GM21423 (cell line): ENCODE measurements around the gene MC5R.
"Not testable (repeated sequence)": the region's sequence is repeated elsewhere in the genome, so short reads cannot be mapped to it uniquely, and the experiment has no call there.

Experiments used
- ATAC-seq: cut with Tn5 transposase; IDR thresholded peaks from one replicate; pipeline ENCODE4 v1.9.1; 2021; ENCODE audit warnings: mild to moderate bottlenecking, moderate library complexity; ENCODE audit not compliant: unreplicated experiment

The MC5R gene

DNA sequence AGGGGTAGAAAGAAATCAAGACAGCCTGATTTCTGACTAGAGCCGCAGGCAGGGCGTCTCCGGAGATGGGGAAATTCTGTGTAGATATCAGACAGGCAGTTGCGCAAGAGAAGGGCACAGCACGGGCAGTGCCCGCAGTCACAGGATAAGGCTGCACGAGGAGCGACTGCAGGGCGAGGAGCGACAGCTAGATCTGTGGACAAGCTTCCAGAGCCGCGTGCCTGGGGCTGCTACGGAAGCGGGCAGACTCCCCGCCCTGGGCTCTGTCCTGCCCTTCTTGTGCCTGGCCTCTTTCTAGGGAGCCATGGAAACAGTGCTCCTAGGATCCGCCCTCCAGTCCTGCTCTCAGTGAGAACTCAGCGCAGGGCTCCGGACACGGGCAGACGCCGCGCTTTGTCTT is 12.6 kb downstream of the MC5R start:
- no peak for ATAC-seq

DNA sequence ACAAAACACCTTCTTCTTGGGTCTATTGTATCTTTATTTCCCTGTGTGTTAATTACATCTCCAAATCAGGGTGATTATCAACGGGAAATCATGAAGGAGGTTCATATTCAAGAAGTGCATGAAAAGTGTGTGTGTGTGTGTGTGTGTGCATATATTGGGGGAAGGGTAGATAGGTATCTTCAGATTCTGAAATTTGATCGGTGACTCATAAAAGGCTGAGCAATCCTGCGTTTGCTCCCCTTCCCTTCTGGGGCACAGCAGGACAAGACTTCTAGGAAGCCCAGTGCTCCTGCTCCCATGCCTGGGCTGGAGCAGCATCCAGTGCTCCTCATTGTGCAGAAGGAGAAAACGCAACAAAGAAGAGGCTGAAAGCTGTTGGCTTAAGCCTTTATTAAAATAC is 25.8 kb downstream of the MC5R start:
- no peak for ATAC-seq

DNA sequence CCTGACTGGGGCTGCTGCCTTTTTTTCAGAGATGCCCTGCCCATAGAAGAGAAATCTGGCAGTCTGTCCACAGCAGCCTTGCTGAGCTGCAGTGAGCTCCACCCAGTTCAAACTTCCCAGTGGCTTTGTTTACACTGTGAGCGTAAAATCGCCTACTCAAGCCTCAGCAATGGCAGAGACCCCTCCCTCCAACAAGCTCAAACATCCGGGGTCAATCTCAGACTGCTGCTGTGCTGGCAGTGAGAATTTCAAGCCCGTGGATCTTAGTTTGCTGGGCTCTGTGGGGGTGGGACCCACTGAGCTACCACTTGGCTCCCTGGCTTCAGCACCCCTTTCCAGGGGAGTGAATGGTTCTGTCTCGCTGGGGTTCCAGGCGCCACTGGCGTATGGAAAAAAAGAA is 38.9 kb downstream of the MC5R start:
- ATAC-seq: not testable (repeated sequence)

DNA sequence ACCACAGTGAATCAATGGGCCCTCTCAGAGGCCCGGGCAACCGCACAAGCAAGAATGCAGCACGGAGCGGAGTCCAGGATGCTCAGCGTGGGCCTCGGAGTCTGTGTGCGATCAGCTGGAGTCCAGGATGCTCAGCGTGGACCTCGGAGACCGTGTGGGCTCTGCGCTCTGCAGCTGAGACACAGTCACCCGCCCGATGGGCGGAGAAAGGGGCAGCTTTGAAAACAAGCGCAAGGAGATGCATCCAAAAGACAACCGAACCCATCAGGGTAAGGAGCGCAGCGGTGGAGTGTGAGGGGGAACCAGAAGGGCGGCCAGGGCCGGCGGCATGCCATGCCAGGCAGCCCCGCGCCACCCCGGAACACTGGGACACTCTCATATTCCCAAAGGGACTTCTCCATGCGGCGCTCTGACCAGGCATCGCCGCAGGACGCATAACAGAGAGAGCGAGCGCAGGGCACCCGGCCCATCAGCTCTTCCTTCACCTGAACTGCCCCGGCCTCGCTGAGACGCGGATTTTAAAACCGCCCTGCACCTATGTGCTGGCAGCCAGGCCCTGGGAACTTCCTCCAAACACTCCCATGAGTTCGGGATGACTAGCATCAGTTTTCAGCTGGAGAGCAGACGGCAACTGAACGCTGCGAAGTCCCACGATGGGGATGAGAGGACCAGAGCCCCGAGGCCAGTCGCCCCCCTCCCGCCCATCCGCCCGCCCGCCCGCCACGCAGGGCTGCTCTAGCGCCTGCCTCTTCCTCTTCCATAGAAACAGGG is 44.7 kb downstream of the MC5R start:
- ATAC-seq: no peak

DNA sequence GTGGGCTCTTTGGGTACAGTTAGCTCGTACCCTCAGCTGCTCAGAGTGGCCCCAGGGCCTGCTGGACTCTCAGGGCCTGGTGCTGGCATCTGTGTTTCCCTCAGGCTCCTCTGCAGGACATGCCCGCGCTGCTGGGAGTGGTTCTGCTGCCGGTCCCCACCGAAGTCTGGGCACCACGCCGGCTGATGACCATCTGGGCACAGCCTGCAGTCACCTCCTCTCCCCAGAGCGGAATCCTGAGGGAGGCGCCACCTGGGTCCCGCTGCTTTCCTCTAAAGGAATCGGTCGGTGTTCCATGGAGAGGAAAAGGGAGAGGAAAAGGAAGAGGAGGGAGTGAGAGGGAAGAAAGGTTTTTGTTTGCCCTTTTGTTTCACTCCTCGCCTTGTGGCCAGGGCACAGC is 47.8 kb downstream of the MC5R start:
- ATAC-seq: no peak

DNA sequence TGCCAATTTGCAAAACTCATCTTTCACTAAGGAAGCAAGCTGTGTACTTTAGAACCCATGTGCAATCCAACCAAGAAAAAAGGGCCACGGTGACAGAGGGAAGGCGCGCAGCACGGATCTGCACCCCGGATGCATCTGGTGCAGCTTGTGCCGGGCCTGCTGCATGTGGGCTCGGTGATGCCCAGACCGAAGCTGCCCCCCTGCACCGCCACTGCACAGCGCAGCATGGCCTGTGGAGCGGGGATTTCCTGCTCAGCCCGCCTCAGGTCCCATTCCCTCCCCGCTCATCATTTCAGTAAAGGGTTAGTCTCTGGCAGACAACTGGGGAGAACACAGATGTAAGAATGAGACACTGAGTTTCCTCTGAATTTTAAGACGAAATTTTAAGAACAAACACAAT is 48.4 kb downstream of the MC5R start:
- no peak for ATAC-seq

DNA sequence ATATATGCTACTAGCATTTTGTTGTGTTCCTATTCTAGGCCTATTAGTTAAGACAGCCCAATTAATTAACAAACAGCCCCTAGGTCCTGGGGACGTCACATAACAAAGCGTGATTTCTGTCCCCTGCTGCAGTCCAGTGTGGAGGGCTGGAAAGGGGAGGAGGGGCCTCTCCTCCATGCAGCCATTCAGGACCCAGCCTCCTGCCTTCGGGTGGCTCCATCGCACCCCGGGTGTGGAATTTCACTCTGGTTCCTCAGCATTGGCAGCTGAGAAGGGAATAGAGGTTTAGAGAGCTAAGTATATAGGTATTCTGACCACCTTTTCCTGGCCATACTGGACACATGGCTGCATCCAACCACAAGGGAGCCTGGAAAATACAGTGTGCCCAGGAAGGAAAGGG is 49.0 kb downstream of the MC5R start:
- ATAC-seq: no peak

DNA sequence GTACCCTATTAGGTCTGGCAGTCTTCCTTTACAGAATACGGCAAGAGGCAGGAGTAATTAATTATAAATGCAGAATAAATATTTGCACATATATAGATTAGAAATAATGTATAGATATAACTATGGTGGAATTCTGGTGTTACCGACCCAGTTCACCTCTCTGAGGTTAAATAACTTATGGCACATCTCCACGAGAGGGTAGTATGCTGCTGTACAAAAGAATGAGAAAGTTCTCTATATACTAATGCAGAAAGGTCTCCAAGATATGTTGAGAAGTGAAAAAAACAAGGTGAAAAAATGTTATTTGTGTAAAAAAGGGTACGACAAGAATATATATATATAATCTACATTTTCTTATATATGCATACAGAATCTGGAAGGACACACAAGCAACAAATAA is 50.6 kb downstream of the MC5R start:
- ATAC-seq: no peak
